Measurements from ENCODE around the gene KLHL34. TPM values are rescaled to one million over a fixed set of nuclear protein-coding genes. Genes with fewer than 3 reads are reported as not detected.

The KLHL34 gene
- polyA plus RNA-seq (2013, experiment 1 of 4) = 0.17 TPM
- polyA plus RNA-seq (2013, experiment 2 of 4) = 0.18 TPM
- 0.11 TPM for polyA plus RNA-seq (2013, experiment 3 of 4)
- polyA plus RNA-seq (2013, experiment 4 of 4) = not detected

GRCh38 chrX:21658152-21658737 lies at the start of gene KLHL34:
Gene KLHL34, minus strand, starts transcription at chrX:21658330. Its CDS starts 542 bp downstream, at chrX:21657788.
- WGBS, 2 experiments = 34 to 41% methylated on average over 60 of the region's 60 CpGs
- Histone ChIP-seq H3K4me3 (ENCODE audit: insufficient read depth, low read depth, low read length) (peak within 1 kb of the TSS; percentile 29), H3K36me3 (ENCODE audit: control insufficient read depth, insufficient read depth, low read length) (no peaks in the 10 kb centered on the region), H3K4me1 (ENCODE audit: control insufficient read depth, insufficient read depth, low read length) (no peaks in the 10 kb centered on the region), H3K27ac (ENCODE audit: insufficient read depth, low read depth, low read length, poor library complexity, severe bottlenecking) (no peak within 1 kb of the TSS), H3K9me3 (ENCODE audit: control insufficient read depth, low read length) (no peaks in the 10 kb centered on the region), H3K27me3 (ENCODE audit: control insufficient read depth, insufficient read depth, low read length, poor library complexity, severe bottlenecking) (no peaks in the 10 kb centered on the region)

DNA sequence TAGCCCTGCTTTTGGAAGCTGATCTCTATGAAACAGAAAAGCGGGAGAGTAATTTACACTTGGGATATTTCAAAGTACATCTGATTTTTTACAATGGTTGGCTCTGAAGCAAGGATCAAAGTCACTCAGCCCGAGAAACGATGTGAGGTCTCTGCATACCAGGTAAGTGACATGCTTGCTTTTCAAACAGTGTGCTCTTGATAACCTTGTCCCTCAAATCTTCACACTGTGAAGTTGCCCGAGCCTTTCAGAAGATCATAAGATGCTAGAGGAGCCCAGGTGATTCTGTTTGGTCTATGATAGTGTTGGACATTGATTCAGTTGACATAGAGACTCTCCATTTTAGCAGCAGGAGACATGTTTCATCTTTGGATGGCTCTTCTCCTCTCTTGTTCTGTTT lies 47.1 kb upstream of the KLHL34 start:
- no peaks in the 10 kb centered on the region for H3K9me3 ChIP-seq (ENCODE audit: control insufficient read depth, low read length)
- H3K36me3 ChIP-seq (ENCODE audit: control insufficient read depth, insufficient read depth, low read length) = no peaks in the 10 kb centered on the region
- H3K27me3 ChIP-seq (ENCODE audit: control insufficient read depth, insufficient read depth, low read length, poor library complexity, severe bottlenecking) = no peaks in the 10 kb centered on the region
- no peak overlapping the region for H3K27ac ChIP-seq (ENCODE audit: insufficient read depth, low read depth, low read length, poor library complexity, severe bottlenecking)
- no peaks in the 10 kb centered on the region for H3K4me1 ChIP-seq (ENCODE audit: control insufficient read depth, insufficient read depth, low read length)
- no peak overlapping the region for H3K4me3 ChIP-seq (ENCODE audit: insufficient read depth, low read depth, low read length)
- WGBS, 2 experiments = 66 to 68% methylated on average over 4 of the region's 4 CpGs

- Histone ChIP-seq H3K4me1 (ENCODE audit: control insufficient read depth, insufficient read depth, low read length) (no peaks in the 10 kb centered on the region), H3K9me3 (ENCODE audit: control insufficient read depth, low read length) (no peaks in the 10 kb centered on the region), H3K27me3 (ENCODE audit: control insufficient read depth, insufficient read depth, low read length, poor library complexity, severe bottlenecking) (no peaks in the 10 kb centered on the region), H3K27ac (ENCODE audit: insufficient read depth, low read depth, low read length, poor library complexity, severe bottlenecking) (no peak overlapping the region), H3K4me3 (ENCODE audit: insufficient read depth, low read depth, low read length) (no peak overlapping the region), H3K36me3 (ENCODE audit: control insufficient read depth, insufficient read depth, low read length) (no peaks in the 10 kb centered on the region)
- WGBS, 2 experiments = 91 to 95% methylated on average over 3 to 4 of the region's 4 CpGs
Measured at GRCh38 chrX:21702725-21703124, 44.6 kb upstream of the KLHL34 start.

DNA sequence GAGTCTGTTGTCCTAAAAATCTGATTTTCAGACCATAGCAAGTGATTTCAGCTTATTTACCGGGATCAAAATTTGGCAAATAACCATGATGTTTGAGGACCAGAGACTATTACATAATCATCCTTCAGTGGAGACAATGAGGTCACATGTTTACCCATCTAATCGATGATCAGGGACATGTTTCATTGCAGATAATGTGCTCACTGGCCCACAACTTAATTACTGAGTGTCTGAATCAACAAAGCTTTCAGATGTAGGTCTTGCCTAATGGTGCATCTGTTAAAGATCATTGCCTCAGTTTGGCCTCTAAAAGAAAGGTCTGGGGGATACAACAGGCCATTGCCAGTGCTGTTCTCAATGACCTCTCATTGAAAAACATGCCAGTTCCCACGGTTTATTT lies 42.8 kb upstream of the KLHL34 start:
- WGBS, 2 experiments = 93 to 95% methylated on average over 3 of the region's 3 CpGs
- H3K4me1 ChIP-seq (ENCODE audit: control insufficient read depth, insufficient read depth, low read length) = no peaks in the 10 kb centered on the region

DNA sequence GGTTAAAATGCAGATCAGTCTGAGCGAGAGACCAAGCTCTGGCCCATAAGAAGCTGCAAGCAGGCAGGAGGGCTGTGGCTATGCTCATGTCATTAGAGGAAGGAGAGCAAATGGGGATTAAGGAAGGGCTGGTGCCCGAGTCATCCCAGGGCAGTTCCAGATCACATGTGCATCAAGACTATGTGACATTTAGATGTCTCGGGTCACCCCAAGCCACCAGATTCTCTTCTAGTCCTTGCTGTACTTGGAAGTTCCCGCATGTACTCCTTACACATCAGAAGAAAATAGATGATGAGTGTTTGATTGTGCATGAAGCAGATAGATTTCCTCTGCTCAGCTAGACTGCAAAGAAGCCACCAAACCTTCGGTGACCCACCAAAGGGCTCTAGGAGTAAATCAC lies 42.1 kb upstream of the KLHL34 start:
- Histone ChIP-seq H3K9me3 (ENCODE audit: control insufficient read depth, low read length) (no peaks in the 10 kb centered on the region), H3K36me3 (ENCODE audit: control insufficient read depth, insufficient read depth, low read length) (no peaks in the 10 kb centered on the region), H3K4me3 (ENCODE audit: insufficient read depth, low read depth, low read length) (no peak overlapping the region), H3K27ac (ENCODE audit: insufficient read depth, low read depth, low read length, poor library complexity, severe bottlenecking) (no peak overlapping the region), H3K27me3 (ENCODE audit: control insufficient read depth, insufficient read depth, low read length, poor library complexity, severe bottlenecking) (no peaks in the 10 kb centered on the region), H3K4me1 (ENCODE audit: control insufficient read depth, insufficient read depth, low read length) (no peaks in the 10 kb centered on the region)
- 87 to 97% methylated on average over 4 to 5 of the region's 5 CpGs for WGBS, 2 experiments

More for the DNA sequence above, 42.8 kb upstream of the KLHL34 start:
- no peaks in the 10 kb centered on the region for H3K27me3 ChIP-seq (ENCODE audit: control insufficient read depth, insufficient read depth, low read length, poor library complexity, severe bottlenecking)
- no peaks in the 10 kb centered on the region for H3K36me3 ChIP-seq (ENCODE audit: control insufficient read depth, insufficient read depth, low read length)
- no peaks in the 10 kb centered on the region for H3K9me3 ChIP-seq (ENCODE audit: control insufficient read depth, low read length)
- H3K4me3 ChIP-seq (ENCODE audit: insufficient read depth, low read depth, low read length) = no peak overlapping the region
- no peak overlapping the region for H3K27ac ChIP-seq (ENCODE audit: insufficient read depth, low read depth, low read length, poor library complexity, severe bottlenecking)

- Histone ChIP-seq H3K27me3 (ENCODE audit: control insufficient read depth, insufficient read depth, low read length, poor library complexity, severe bottlenecking) (no peaks in the 10 kb centered on the region), H3K36me3 (ENCODE audit: control insufficient read depth, insufficient read depth, low read length) (no peaks in the 10 kb centered on the region), H3K4me1 (ENCODE audit: control insufficient read depth, insufficient read depth, low read length) (no peaks in the 10 kb centered on the region), H3K4me3 (ENCODE audit: insufficient read depth, low read depth, low read length) (no peak overlapping the region), H3K9me3 (ENCODE audit: control insufficient read depth, low read length) (no peaks in the 10 kb centered on the region), H3K27ac (ENCODE audit: insufficient read depth, low read depth, low read length, poor library complexity, severe bottlenecking) (no peak overlapping the region)
- WGBS, 2 experiments = 95 to 98% methylated on average over 2 to 3 of the region's 3 CpGs
Measured at GRCh38 chrX:21699136-21699535, 41.0 kb upstream of the KLHL34 start.

- H3K4me3 ChIP-seq (ENCODE audit: insufficient read depth, low read depth, low read length) = no peak overlapping the region
- H3K36me3 ChIP-seq (ENCODE audit: control insufficient read depth, insufficient read depth, low read length) = no peaks in the 10 kb centered on the region
- no peaks in the 10 kb centered on the region for H3K4me1 ChIP-seq (ENCODE audit: control insufficient read depth, insufficient read depth, low read length)
- H3K9me3 ChIP-seq (ENCODE audit: control insufficient read depth, low read length) = no peaks in the 10 kb centered on the region
- 74 to 92% methylated on average over 3 to 4 of the region's 4 CpGs for WGBS, 2 experiments
- no peak overlapping the region for H3K27ac ChIP-seq (ENCODE audit: insufficient read depth, low read depth, low read length, poor library complexity, severe bottlenecking)
- H3K27me3 ChIP-seq (ENCODE audit: control insufficient read depth, insufficient read depth, low read length, poor library complexity, severe bottlenecking) = no peaks in the 10 kb centered on the region
Measured at GRCh38 chrX:21698272-21698671, 40.1 kb upstream of the KLHL34 start.

- no peak overlapping the region for H3K4me3 ChIP-seq (ENCODE audit: insufficient read depth, low read depth, low read length)
- no peaks in the 10 kb centered on the region for H3K9me3 ChIP-seq (ENCODE audit: control insufficient read depth, low read length)
- H3K27me3 ChIP-seq (ENCODE audit: control insufficient read depth, insufficient read depth, low read length, poor library complexity, severe bottlenecking) = no peaks in the 10 kb centered on the region
- no peaks in the 10 kb centered on the region for H3K4me1 ChIP-seq (ENCODE audit: control insufficient read depth, insufficient read depth, low read length)
- H3K36me3 ChIP-seq (ENCODE audit: control insufficient read depth, insufficient read depth, low read length) = no peaks in the 10 kb centered on the region
- H3K27ac ChIP-seq (ENCODE audit: insufficient read depth, low read depth, low read length, poor library complexity, severe bottlenecking) = no peak overlapping the region
- WGBS, 2 experiments = 90 to 100% methylated on average over 3 of the region's 3 CpGs
Measured at GRCh38 chrX:21691512-21692018, 33.4 kb upstream of the KLHL34 start.

DNA sequence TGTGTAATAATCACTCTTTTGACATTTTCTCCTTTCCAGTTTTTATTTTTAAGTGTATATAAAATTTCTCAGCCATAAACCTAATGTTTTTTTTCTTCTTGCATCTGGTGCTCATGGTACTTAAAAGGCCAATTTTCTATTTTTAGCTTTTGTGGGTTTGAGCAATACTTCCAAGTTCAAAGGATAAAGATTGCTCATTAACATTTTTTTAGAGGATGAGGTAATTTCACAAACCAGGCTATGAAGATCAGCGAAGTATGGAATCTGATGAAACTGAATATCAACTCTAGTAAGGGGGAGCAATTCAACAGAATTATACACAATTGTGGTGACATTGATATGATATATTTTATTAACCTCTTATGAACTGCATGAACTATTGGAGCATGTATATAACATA lies 25.8 kb upstream of the KLHL34 start:
- Histone ChIP-seq H3K27me3 (ENCODE audit: control insufficient read depth, insufficient read depth, low read length, poor library complexity, severe bottlenecking) (no peaks in the 10 kb centered on the region), H3K36me3 (ENCODE audit: control insufficient read depth, insufficient read depth, low read length) (no peaks in the 10 kb centered on the region), H3K27ac (ENCODE audit: insufficient read depth, low read depth, low read length, poor library complexity, severe bottlenecking) (no peak overlapping the region), H3K4me1 (ENCODE audit: control insufficient read depth, insufficient read depth, low read length) (no peaks in the 10 kb centered on the region), H3K9me3 (ENCODE audit: control insufficient read depth, low read length) (no peaks in the 10 kb centered on the region), H3K4me3 (ENCODE audit: insufficient read depth, low read depth, low read length) (no peak overlapping the region)
- 100% methylated on average over 1 of the region's 1 CpG; no CpG with 5 or more reads in 1 of the 2 experiments for WGBS, 2 experiments

DNA sequence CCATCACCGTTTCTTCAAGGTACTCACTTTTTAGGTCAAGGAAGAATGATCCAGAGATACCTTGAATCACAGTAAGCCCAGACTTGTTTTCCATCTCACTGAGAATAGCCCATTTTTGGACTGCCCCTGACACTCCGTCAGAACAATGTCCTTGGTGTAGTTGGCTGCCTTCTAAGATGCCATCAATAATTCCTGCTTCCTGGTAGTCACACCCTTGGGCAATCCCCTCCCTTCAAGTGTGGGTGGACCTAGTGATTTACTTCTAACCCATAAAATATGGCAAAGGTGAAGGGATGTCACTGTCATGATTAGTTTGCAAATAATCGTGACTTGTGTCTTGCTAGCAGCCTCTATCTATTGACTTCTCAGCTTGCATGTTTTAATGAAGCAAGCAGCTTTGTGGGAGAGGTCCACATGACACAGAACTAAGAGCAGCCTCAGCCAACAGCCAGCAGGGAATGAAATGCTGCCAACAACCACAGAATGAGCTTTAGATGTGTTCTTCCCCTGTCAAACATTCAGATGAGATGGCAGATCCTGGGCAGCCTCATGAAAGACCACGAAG lies 20.0 kb upstream of the KLHL34 start:
- Histone ChIP-seq H3K4me1 (ENCODE audit: control insufficient read depth, insufficient read depth, low read length) (no peaks in the 10 kb centered on the region), H3K9me3 (ENCODE audit: control insufficient read depth, low read length) (no peaks in the 10 kb centered on the region), H3K27ac (ENCODE audit: insufficient read depth, low read depth, low read length, poor library complexity, severe bottlenecking) (no peak overlapping the region), H3K36me3 (ENCODE audit: control insufficient read depth, insufficient read depth, low read length) (no peaks in the 10 kb centered on the region), H3K27me3 (ENCODE audit: control insufficient read depth, insufficient read depth, low read length, poor library complexity, severe bottlenecking) (no peaks in the 10 kb centered on the region), H3K4me3 (ENCODE audit: insufficient read depth, low read depth, low read length) (no peak overlapping the region)
- WGBS, 2 experiments = 67 to 73% methylated on average over 4 of the region's 4 CpGs
